ENCODE results near the gene SELENON.

The SELENON gene

GRCh38 chr1:25843483-25843882 is 43.5 kb downstream of the SELENON start:
- DNase-seq (ENCODE audit: low read depth), result no peak
- no peak overlapping the region for H3K4me3 ChIP-seq (ENCODE audit: low read depth, low read length)
- TF ChIP-seq CTCF (IDR thresholded peaks at IDR 0.05; ENCODE audit: low read depth, low read length, missing control alignments), result no peak

- no peak overlapping the region for H3K4me3 ChIP-seq (ENCODE audit: low read depth, low read length)
- DNase-seq (ENCODE audit: low read depth), result no peak
- no peak for TF ChIP-seq CTCF (IDR thresholded peaks at IDR 0.05; ENCODE audit: low read depth, low read length, missing control alignments)
Measured at GRCh38 chr1:25844536-25845337, 44.7 kb downstream of the SELENON start.

DNA sequence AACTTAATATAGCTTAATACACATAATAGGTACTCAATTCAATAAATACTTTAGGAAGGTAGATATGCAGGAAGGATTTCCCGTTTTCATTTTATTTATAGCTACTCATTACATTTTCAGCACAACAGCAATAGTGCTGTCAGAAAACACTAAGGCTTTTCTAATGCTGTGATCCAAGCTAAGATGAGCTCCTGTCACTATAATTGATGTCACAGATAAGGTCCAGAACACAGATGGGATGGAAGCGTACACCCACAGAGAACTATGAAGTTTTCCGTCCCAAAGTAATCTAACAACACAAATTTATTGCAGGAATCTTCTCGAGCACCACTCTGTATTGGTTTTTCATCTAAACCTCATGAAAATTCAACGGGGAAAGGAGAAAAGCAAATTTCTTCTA is 45.7 kb downstream of the SELENON start:
- no peak for DNase-seq (ENCODE audit: low read depth)
- no peak for TF ChIP-seq CTCF (IDR thresholded peaks at IDR 0.05; ENCODE audit: low read depth, low read length, missing control alignments)
- no peak overlapping the region for H3K4me3 ChIP-seq (ENCODE audit: low read depth, low read length)

DNA sequence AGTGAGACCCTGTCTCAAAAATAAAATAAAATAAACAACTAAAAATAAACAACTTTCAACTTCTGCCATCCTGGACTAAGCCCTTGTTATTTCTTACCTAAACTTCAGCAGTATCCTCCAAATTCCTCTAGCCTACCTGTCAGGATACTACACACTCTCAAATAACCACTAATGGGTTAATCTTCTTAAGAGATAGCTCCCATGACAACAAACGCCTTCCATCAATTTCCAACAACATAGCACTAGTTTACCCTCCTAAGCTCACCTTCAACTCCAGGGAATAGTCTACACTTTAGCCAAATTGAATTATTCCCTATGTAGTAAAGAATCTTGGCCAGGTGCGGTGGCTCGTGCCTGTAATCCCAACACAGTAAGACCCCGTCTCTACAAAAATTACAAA is 47.9 kb downstream of the SELENON start:
- TF ChIP-seq CTCF (IDR thresholded peaks at IDR 0.05; ENCODE audit: low read depth, low read length, missing control alignments), result no peak
- H3K4me3 ChIP-seq (ENCODE audit: low read depth, low read length), result no peak overlapping the region
- no peak for DNase-seq (ENCODE audit: low read depth)

- DNase-seq (ENCODE audit: low read depth), result no peak
- TF ChIP-seq CTCF (IDR thresholded peaks at IDR 0.05; ENCODE audit: low read depth, low read length, missing control alignments), result no peak
Measured at GRCh38 chr1:25848531-25848930, 48.5 kb downstream of the SELENON start.

GRCh38 chr1:25854554-25854953 is 54.6 kb downstream of the SELENON start:
- H3K4me3 ChIP-seq (ENCODE audit: low read depth, low read length), result no peak overlapping the region
- no peak for TF ChIP-seq CTCF (IDR thresholded peaks at IDR 0.05; ENCODE audit: low read depth, low read length, missing control alignments)
- no peak for DNase-seq (ENCODE audit: low read depth)

More at GRCh38 chr1:25848531-25848930, 48.5 kb downstream of the SELENON start:
- H3K4me3 ChIP-seq (ENCODE audit: low read depth, low read length), result no peak overlapping the region

- no peak overlapping the region for H3K4me3 ChIP-seq (ENCODE audit: low read depth, low read length)
- TF ChIP-seq CTCF (IDR thresholded peaks at IDR 0.05; ENCODE audit: low read depth, low read length, missing control alignments), result no peak
- no peak for DNase-seq (ENCODE audit: low read depth)
Measured at GRCh38 chr1:25856856-25857255, 56.9 kb downstream of the SELENON start.
